ENCODE results near the gene EPHA6.

Gene EPHA6

GRCh38 chr3:97138914-97139541 lies 324.6 kb downstream of the EPHA6 start:
- TF ChIP-seq CTCF (IDR thresholded peaks at IDR 0.05; ENCODE audit: insufficient read depth, low read depth, low read length, missing control alignments): peak; percentile 22
- no peak overlapping the region for H3K4me3 ChIP-seq (ENCODE audit: low read depth, low read length)
- peak; percentile 29 for DNase-seq (ENCODE audit: low read depth)

GRCh38 chr3:97148931-97149330 lies 334.5 kb downstream of the EPHA6 start:
- no peak overlapping the region for H3K4me3 ChIP-seq (ENCODE audit: low read depth, low read length)
- no peak for DNase-seq (ENCODE audit: low read depth)
- no peak for TF ChIP-seq CTCF (IDR thresholded peaks at IDR 0.05; ENCODE audit: insufficient read depth, low read depth, low read length, missing control alignments)

- TF ChIP-seq CTCF (IDR thresholded peaks at IDR 0.05; ENCODE audit: insufficient read depth, low read depth, low read length, missing control alignments): no peak
- no peak overlapping the region for H3K4me3 ChIP-seq (ENCODE audit: low read depth, low read length)
- no peak for DNase-seq (ENCODE audit: low read depth)
Observed at GRCh38 chr3:97161169-97161568, 346.8 kb downstream of the EPHA6 start.

- no peak for TF ChIP-seq CTCF (IDR thresholded peaks at IDR 0.05; ENCODE audit: insufficient read depth, low read depth, low read length, missing control alignments)
- DNase-seq (ENCODE audit: low read depth): no peak
- no peak overlapping the region for H3K4me3 ChIP-seq (ENCODE audit: low read depth, low read length)
Observed at GRCh38 chr3:97177242-97177641, 362.8 kb downstream of the EPHA6 start.

GRCh38 chr3:97181704-97182103 lies 367.3 kb downstream of the EPHA6 start:
- no peak for DNase-seq (ENCODE audit: low read depth)
- H3K4me3 ChIP-seq (ENCODE audit: low read depth, low read length): no peak overlapping the region
- TF ChIP-seq CTCF (IDR thresholded peaks at IDR 0.05; ENCODE audit: insufficient read depth, low read depth, low read length, missing control alignments): no peak

- no peak for DNase-seq (ENCODE audit: low read depth)
- TF ChIP-seq CTCF (IDR thresholded peaks at IDR 0.05; ENCODE audit: insufficient read depth, low read depth, low read length, missing control alignments): no peak
- H3K4me3 ChIP-seq (ENCODE audit: low read depth, low read length): no peak overlapping the region
Observed at GRCh38 chr3:97187771-97188170, 373.4 kb downstream of the EPHA6 start.

- TF ChIP-seq CTCF (IDR thresholded peaks at IDR 0.05; ENCODE audit: insufficient read depth, low read depth, low read length, missing control alignments): no peak
- no peak for DNase-seq (ENCODE audit: low read depth)
- no peak overlapping the region for H3K4me3 ChIP-seq (ENCODE audit: low read depth, low read length)
Observed at GRCh38 chr3:97189835-97190234, 375.4 kb downstream of the EPHA6 start.

Data from GM12865 (cell line).